ENCODE measurements around the gene SIRT3.

Gene SIRT3

DNA sequence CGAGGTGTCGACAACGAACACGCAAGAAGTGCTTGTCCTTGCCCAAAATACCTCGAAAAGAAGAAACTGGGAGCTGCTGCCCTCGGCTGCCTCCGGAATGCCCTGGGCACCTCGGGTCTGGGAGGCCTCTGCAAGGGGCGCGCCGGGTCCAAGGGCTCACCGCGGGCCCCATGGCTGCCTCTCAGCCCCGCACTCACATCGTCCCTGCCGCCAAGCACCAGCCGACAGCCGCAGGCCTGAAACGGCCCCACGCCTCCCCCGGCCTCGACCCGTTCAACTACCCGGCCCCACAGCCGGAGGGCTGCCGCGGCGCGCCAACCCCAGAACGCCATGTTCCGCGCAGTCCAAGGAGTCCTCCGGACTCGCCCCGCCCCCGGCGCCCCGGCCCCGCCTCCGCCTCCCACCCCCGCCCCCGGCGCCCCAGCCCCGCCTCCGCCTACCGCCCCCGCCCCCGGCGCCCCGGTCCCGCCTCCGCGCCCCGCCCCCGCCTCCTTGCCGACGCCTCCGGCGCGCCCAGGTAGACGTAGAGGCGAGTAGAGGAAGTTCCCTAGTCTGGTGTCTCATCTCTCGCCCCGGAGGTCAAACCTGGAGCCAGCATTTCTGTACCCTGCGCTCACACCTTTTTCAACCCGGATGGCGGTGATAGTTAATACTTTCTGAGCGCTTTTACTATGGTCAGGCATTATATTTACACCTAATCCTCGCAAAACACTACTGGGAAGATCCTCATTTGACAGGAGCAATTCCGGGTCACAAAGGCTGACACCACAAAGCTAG, at the start of gene SIRT3:
TSS of gene SIRT3 (minus strand) at position 346 of the 777 bp plus-strand sequence. CDS start at position 332, 14 bp downstream.
- peak; percentile 16 for DNase-seq

DNA sequence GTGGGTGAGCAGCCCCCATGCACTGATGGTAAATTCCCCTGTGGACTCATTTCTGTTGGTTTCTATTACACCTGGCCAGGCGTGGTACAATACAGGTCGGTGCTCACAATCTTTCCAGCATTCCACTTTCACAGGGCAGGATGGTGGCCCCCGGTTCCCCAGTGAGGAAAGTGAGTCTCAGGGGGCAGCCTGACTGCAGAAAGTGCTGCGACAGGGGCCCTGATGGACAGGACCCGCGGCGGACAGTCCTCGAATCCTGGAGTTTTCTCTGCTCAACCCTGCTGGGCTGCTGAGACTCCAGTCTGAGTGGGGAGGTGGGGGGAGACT, 49.7 kb upstream of the SIRT3 start:
- no peak for DNase-seq

DNA sequence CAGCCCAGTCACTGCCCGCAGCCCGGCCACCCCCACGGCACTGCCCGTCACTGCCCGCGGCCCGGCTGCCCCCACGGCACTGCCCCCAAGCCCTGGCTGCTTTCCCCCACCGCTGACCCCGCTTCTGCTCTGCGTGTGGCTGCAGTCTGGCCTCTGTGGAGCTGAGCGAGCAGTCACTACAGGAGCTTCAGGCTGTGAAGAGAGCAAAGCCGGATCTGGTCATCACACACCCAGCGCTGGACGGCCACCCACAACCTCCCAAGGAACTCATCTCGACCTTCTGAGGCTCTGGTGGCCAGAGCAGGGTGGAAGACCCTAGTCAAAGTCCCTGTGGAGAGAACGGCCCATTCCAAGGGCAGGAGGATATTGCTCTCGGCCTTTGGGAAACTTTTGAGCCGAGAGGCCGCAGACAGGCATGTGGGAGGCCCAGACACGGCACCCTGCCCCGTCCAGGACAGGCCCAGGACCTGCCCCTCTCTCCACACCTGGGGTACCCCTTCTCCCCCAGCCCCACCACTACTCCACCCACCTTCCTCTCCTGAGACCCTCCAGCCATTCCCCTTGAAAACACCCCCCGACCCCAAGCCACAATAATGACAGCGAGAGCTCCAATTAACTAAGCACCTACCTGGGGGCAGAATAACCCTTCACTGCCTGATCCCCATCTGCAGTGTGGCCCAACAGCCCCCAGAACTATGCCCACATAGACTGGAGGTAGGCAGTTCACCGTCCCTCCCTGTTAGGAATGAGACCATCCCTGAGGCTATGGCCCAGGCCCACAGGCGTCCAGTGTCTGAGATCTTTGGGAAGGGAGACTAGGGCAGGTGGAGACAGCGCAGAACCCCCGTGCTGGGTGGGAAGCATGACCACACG, 49.1 kb upstream of the SIRT3 start:
- no peak for DNase-seq

DNA sequence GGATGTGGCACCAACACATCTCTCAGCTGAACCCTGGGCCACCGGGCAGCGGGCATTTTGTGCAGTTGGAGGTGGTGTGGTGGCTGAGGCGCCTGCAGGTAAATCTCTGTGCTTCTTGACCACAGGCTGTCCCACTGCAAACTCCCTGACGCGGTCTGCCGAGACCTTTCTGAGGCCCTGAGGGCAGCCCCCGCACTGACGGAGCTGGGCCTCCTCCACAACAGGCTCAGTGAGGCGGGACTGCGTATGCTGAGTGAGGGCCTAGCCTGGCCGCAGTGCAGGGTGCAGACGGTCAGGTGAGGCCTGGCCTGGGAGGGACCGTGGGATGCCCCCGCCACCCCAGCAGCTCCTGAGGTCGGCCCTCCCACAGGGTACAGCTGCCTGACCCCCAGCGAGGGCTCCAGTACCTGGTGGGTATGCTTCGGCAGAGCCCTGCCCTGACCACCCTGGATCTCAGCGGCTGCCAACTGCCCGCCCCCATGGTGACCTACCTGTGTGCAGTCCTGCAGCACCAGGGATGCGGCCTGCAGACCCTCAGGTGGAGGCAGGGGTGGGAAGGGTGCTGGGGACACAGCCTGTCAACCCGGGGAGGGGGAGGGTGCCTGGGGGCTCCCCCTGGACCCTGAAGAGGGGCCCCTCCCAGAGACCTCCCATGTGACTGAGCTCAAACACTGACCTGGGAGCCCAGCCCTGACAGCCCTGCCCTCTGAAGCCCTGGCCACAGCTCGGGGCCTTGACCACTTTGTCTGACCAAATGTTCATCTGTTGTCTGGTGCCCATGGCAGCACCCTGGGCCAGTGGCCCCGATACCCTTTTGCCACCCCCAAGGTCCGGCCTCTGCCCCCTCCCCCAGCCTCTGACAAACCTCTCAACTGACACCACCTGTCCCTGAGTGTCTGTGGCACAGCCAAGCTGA, 48.2 kb upstream of the SIRT3 start:
- no peak for DNase-seq

DNA sequence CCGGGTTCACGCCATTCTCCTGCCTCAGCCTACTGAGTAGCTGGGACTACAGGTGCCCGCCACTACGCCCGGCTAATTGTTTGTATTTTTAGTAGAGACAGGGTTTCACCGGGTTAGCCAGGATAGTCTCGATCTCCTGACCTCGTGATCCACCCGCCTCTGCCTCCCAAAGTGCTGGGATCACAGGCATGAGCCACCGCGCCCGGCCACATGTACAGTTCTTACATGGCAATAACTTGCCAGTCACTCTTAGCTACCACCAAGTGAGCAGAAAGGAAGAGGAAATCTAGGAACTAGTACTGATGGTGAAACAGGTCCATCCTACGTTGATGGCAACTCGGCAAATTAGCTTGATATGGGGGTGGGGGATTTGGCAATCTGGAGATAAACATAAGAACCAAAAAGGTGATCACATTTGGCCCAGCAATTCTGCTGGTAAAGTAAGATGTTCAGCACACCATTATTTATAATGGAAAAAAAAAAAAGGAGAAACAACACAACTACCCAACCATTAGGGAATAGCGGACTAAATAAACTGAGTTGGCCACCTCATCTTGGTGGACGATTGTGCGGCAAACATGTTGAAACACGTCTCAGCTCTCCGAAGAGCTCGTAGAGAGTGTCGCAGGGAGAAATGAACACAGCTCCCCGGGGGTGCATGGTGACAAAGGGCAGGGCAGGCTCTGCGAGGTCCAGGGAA, 47.4 kb upstream of the SIRT3 start:
- no peak for DNase-seq

DNA sequence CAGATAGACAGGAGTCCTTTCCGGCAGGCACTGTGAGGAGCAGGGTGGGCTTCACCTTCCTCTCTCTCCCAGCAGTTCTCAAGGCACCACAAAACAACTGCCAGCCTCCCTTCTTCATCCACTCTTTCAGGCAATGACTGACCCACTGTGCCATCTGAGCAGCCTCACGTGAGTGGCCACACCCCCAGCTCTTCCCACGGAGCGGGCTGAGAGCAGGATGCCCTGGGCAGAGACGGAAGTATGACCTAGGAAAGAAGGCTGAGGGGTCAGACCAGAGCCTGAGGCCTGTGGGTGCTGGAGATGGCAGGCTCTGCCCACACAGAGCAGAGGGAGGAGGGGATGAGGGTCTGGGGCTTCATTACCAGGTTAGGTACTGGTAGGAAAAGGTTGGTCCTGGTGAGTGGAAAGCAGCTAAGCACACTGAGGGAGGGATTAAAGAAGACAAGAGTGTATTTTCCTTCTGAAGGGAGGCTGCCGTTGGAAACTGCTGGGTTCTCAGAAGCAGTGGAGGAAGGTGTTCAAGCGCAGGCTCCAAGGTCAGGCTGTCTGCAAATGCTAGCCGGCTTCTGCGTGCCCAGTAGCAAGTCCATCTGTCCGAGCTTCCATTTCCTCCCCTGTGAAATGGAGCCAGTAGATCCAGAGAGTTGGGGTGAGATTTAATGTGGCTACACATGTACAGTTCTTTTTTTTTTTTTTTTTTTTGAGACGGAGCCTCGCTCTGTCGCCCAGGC, 46.7 kb upstream of the SIRT3 start:
- no peak for DNase-seq

DNA sequence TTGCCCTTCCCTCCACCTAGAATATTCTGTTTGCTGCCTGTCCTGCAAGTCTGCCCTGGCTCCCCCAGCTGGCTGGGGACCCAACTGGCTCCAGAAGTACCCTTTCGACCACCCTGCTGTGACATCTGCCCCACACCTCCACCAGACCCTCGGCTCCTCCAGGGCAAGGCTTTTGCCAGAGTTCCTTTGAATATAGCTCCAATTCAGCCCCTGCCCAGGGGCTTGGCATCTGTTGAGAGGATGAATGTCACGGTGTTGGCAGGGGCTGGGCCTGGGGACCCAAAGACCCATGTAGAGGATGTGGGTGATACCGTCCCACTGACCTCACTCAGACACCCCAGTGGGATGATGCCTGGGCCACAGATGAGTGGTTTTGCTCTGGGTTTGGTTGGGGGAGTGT, 46.0 kb upstream of the SIRT3 start:
- DNase-seq = no peak

DNA sequence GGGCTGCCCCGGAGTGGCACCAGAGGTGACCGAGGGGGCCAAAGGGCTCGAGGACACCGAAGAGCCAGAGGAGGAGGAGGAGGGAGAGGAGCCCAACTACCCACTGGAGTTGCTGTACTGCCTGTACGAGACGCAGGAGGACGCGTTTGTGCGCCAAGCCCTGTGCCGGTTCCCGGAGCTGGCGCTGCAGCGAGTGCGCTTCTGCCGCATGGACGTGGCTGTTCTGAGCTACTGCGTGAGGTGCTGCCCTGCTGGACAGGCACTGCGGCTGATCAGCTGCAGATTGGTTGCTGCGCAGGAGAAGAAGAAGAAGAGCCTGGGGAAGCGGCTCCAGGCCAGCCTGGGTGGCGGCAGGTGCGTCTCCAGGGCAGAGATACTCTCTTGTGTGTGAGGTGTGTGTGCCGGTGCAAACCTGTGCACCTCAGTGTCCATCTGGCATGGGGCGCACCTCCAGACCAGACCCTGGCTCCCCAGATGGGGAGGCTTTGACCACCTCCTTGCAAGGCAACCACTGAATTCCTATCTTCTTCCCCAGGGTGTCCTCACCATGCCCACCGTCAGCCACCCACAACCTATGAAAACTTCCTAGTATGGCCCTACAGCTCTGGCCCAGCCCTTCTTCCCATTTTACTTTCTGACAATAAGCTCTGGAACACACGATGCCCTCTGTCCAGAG, 45.5 kb upstream of the SIRT3 start:
- no peak for DNase-seq

DNA sequence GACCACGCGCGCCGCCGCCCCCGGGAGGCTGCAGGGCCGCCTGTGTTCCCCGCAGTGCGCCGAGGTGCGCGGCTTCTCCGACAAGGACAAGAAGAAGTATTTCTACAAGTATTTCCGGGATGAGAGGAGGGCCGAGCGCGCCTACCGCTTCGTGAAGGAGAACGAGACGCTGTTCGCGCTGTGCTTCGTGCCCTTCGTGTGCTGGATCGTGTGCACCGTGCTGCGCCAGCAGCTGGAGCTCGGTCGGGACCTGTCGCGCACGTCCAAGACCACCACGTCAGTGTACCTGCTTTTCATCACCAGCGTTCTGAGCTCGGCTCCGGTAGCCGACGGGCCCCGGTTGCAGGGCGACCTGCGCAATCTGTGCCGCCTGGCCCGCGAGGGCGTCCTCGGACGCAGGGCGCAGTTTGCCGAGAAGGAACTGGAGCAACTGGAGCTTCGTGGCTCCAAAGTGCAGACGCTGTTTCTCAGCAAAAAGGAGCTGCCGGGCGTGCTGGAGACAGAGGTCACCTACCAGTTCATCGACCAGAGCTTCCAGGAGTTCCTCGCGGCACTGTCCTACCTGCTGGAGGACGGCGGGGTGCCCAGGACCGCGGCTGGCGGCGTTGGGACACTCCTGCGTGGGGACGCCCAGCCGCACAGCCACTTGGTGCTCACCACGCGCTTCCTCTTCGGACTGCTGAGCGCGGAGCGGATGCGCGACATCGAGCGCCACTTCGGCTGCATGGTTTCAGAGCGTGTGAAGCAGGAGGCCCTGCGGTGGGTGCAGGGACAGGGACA, 44.8 kb upstream of the SIRT3 start:
- DNase-seq = no peak

DNA sequence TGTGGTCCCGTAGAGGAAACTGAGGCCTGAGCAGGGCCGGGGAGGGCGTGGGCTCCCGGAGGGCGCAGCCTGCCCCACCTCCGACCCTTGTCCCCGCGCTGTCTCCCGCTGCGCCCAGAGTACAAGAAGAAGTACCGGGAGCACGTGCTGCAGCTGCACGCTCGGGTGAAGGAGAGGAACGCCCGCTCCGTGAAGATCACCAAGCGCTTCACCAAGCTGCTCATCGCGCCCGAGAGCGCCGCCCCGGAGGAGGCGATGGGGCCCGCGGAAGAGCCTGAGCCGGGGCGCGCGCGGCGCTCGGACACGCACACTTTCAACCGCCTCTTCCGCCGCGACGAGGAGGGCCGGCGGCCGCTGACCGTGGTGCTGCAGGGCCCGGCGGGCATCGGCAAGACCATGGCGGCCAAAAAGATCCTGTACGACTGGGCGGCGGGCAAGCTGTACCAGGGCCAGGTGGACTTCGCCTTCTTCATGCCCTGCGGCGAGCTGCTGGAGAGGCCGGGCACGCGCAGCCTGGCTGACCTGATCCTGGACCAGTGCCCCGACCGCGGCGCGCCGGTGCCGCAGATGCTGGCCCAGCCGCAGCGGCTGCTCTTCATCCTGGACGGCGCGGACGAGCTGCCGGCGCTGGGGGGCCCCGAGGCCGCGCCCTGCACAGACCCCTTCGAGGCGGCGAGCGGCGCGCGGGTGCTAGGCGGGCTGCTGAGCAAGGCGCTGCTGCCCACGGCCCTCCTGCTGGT, 44.0 kb upstream of the SIRT3 start:
- no peak for DNase-seq

DNA sequence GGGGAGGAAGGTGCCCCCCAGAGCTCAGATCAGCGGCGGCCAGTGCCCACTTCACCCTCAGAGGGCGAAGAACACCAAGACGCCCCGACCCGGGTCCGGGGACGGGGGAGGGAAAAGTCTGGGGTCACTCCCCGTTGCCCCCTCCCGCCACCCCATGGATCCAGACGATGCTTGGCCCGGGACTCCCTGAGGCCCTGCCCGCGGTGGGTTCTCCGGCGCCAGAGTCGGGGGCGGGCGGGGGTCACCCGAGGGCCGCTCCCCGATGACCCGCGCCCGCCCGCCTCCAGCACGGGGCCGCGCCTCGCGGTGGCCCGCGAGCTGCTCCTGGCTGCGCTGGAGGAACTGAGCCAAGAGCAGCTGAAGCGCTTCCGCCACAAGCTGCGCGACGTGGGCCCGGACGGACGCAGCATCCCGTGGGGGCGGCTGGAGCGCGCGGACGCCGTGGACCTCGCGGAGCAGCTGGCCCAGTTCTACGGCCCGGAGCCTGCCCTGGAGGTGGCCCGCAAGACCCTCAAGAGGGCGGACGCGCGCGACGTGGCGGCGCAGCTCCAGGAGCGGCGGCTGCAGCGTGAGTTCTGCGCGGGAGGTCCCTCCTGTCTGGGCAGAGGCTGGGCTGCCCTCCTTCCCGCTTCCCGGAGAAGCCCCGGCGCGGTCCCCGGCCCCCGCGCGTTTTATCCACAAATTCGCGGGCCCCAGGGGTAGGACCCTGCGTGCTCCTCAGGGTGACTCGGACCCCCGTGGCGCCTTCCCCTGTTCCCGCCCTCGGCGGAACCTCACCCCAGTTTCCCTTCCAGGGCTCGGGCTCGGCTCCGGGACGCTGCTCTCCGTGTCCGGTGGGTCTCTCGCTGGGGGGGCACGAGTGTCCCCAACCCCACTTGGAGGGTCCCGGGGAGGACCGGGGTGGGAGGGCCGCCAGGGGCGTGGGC, 43.2 kb upstream of the SIRT3 start:
- no peak for DNase-seq

DNA sequence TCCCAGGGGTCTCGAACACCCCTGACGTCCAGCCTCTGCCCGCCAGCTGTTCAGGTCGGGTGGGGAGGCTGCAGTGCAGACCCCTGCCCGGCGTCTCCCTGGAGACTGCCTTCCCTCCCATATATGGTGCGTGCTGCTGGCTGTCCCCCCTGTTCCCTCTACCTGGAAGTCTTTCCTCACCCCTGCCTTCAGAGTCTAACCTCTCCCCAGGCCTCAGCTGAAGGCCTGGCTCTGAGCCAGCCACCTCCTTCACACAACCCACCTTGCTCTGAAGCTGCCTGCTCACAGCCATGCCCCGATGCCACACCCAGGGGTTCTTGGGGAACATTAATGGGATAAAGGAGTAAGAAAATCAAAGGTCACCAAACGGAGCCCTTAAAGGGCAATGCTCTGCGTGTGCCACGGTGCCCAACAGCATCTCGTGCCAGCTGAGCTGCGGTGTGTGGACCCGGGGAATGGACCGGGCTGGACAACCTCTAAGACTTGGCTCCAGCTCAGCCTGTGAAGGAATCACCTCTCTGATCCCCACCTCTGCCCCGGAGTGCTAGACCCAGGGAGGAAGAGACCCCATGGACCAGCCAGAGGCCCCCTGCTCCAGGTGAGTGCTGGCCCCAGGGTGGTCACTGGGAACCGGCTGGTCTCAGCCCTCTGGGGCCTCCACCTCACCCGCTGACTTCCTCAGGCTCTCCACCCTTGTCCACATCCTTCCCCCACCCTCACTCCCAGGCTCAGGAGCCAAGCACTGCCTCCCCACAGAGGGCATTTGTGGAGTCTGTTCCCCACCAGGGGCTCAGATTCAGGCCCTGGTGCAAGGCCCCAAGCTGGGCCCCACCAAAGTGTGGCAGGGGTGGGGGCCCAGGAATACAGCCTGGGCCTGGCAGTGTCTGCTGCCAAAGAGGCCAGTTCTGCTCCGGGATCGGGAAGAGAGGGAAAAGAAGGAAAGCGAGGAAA, 42.1 kb upstream of the SIRT3 start, which contains the start of gene NLRP6:
TSS of gene NLRP6 (plus strand) at position 407 of the 951 bp plus-strand sequence. CDS start at position 570, 163 bp downstream.
- DNase-seq = no peak

DNA sequence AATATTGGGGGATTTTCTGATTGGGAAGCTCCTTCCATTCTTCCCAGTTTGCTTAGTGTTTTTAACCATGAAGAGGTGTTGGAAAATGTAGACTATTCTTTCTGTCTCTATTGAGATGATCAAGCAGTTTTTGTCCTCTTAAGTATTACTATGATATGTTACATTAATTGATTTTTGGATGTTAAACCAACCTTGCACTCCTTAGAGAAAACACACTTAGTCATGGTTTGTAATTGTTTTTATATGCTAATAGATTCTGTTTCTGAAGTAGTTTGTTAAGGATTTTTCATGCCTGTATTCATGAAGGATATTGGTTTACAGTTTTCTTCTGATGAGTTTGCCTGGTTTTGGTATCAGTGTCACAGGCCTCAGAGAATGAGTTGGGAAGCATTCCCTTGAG, 40.1 kb upstream of the SIRT3 start:
- no peak for DNase-seq

DNA sequence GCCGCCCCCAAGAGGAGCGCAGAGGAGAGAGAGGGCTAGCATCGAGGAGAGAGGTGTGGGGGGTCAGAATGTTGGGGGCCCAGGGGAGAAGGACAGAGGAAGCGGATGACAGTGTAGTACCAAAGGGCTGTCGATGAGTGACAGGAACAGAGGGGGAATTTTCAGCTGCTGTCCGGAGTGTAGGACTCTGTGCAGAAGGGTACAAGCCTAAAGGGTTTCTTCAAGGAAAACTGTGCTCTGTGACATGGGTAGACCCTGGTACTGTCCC, 36.7 kb upstream of the SIRT3 start:
- no peak for DNase-seq

DNA sequence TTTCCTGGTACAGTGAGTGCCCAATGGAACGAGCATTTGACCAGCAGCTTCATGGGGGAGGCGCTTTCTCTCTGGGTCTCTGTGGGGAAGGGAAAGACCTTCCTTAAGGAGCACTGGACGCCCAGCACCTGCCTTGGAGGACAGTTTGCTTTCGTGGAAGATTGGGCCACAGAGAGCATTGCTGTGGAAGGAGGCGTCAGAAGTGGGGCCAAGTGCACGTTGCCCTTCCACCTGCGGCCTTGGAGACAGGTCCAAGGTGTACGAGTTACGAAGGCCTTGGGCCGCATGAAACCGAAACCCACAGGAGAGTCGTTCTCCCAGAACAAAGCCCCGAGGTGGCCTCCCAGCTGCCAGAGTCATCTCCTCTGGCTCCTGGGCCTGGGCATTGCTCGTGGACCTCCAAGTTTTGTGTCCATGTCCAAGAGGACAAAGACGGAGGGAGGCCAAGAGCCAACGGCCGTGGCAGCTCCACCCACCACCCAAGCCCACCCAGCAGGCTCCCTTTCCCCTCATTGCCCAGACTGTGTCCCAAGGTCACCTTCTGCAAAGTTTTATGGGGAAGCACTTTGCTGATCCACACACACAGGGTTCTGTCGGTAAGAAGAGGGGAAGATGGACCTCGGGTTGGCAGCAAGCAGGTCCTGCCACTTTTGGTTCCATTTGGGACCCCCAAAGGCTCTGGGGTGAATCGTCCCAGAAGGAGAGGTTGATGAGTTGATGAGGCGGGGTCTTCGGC, 36.2 kb upstream of the SIRT3 start:
- no peak for DNase-seq

DNA sequence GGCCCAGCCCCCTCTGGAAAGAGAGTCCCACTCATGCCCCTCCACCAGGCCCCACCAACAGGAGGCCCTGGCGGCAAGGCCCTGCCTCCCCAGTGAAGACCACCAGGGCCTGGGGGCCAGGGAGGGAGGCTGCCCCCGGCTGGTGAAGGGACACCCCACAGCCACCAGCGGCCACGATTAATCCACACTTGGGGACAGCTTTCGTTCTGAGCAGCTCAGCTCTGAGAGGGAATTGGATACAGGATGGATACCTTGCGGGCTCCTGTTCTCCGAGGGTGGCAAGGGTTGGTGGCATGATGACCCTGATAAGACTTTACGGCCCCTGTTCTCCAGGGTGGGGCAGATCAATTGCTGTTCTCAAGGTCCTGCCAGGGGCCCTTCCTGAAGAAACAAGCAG, 35.2 kb upstream of the SIRT3 start:
- no peak for DNase-seq

All from NCI-H2081 treated with DMSO at 0.1 percent for 48 hours (cell line).